Esophagus (tissue), 2 donors: ENCODE data around the gene MAML2. TPM values are rescaled to one million over a fixed set of nuclear protein-coding genes. Genes with fewer than 3 reads are reported as not detected.
A peak's percentile ranks its signal among the peaks of the same experiment; 100 is the strongest.

Experiments used
- H3K27ac ChIP-seq, 2 donors: one replicate each; pipeline ENCODE4 v1.5.1; 2013; ENCODE audit warnings: low read depth in 2 of 2, mild to moderate bottlenecking in 2 of 2, inconsistent platforms in 1 of 2, low read length in 1 of 2, moderate library complexity in 1 of 2
- H3K27me3 ChIP-seq, 2 donors: one replicate each; pipeline ENCODE4 v1.6.1; 2013; ENCODE audit warnings: low read length in 2 of 2, control low read depth in 1 of 2, mild to moderate bottlenecking in 1 of 2; ENCODE audit not compliant: insufficient read depth in 2 of 2, control insufficient read depth in 1 of 2
- H3K36me3 ChIP-seq, 2 donors: one replicate each; pipeline ENCODE4 v1.6.1; 2013; ENCODE audit warnings: low read length in 1 of 2; ENCODE audit not compliant: control insufficient read depth in 2 of 2, insufficient read depth in 2 of 2
- H3K4me1 ChIP-seq, 2 donors: one replicate each; pipeline ENCODE4 v1.6.1; 2013; ENCODE audit warnings: low read length in 1 of 2; ENCODE audit not compliant: control insufficient read depth in 2 of 2, insufficient read depth in 2 of 2
- H3K4me3 ChIP-seq, 2 donors: one replicate each; pipeline ENCODE4 v1.5.1; 2013; ENCODE audit warnings: low read length in 2 of 2, mild to moderate bottlenecking in 2 of 2, low read depth in 1 of 2, moderate library complexity in 1 of 2
- H3K9me3 ChIP-seq, 2 donors: one replicate each; pipeline ENCODE4 v1.6.1; 2013; ENCODE audit warnings: mild to moderate bottlenecking in 2 of 2, low read depth in 1 of 2, low read length in 1 of 2, moderate library complexity in 1 of 2; ENCODE audit not compliant: control insufficient read depth in 2 of 2, insufficient read depth in 1 of 2
- WGBS, 2 donors: extraction: QIAGEN DNeasy Blood & Tissue Kit; methylation state at CpG; one replicate each; pipeline ENCODE4 v1.1.7; 2013; 5-methylcytosine and 5-hydroxymethylcytosine counted together
- polyA plus RNA-seq, 2 donors: library from polyadenylated mRNA; stranded (reverse); fragments of 200-250 nt; gene quantifications; one replicate each; pipeline ENCODE4 v1.2.3, GENCODE V29; 2013
- donor health status: healthy with polysubstance abuse.
- donor health status: Bipolar disorder and iron deficiency.

MAML2 gene
- polyA plus RNA-seq, 2 donors, result 1.9 to 2.0 TPM

DNA sequence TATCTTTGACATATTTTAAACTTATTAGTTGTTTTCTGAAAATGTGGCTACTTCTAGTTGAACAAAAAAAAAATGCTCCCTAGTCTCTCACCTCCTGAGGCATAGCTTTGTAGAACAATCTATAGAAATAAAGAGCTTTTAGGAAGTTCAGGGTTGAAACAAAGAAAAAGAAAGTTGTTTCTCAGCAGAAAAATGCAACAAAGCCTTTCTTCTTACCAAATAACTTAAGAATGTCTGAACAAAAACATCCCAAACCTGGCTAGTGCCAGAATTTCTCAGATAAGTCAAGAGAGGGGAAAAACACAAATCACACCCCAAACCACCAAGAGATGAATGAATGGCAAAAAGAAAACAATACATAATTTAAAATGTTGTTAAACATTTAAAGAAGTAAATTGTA lies 114.1 kb downstream of the MAML2 start:
- H3K27ac ChIP-seq, result no peak overlapping the region

DNA sequence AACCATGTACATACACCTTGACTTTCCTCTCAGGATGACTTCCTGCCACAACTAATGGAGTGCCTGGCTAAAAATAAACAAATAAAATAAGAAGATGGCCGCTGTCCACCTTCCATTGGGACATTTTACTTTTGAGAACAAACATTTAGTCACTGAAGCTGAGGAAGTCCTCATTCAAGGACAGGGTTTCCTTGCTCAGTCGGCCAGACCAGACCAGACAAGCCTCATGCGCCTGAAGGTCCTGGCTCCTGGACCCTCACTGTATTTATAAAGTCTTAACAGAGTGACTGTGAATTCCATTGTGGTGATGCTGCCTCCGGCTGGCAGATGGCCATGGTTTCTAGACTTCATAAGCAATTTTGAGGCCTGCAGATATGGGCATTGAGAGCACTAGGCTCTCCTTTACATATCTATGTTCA lies 114.5 kb downstream of the MAML2 start:
- Histone ChIP-seq H3K4me1 (peaks cover 0 to 6% of the 10 kb centered on the region in 2 donors), H3K27ac (peak overlapping the region; percentile 65 to 70), H3K36me3 (no peaks in the 10 kb centered on the region), H3K9me3 (no peaks in the 10 kb centered on the region), H3K4me3 (no peak overlapping the region), H3K27me3 (peaks cover 0 to 2% of the 10 kb centered on the region in 2 donors)
- 35 to 45% methylated on average over 4 of the region's 4 CpGs for WGBS, 2 donors

More for the DNA sequence above, 114.1 kb downstream of the MAML2 start:
- H3K9me3 ChIP-seq, result no peaks in the 10 kb centered on the region
- no peaks in the 10 kb centered on the region for H3K36me3 ChIP-seq
- H3K4me1 ChIP-seq, result peaks cover 0 to 6% of the 10 kb centered on the region in 2 donors
- H3K4me3 ChIP-seq, result no peak overlapping the region
- peaks cover 0 to 2% of the 10 kb centered on the region in 2 donors for H3K27me3 ChIP-seq

DNA sequence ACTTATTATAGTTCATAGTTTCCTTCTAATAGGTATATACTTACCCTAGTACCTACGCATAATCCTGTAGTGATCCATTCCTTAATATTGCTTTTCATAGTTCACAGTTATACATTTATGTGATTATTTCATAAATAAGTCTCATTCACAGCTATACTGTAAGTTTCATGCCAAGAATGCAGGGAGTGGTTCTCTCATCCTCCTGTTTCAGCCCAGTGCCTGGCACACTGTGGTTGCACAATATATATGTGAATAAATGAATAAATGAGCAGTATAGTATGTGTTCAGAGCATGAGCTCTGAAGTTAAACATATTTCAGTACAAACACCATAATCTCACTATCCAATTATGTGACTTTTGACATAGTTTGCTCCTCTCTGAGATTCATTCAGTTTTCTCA lies 115.8 kb downstream of the MAML2 start:
- H3K4me1 ChIP-seq, result peaks cover 0 to 6% of the 10 kb centered on the region in 2 donors
- no peak overlapping the region for H3K27ac ChIP-seq
- peaks cover 0 to 2% of the 10 kb centered on the region in 2 donors for H3K27me3 ChIP-seq
- H3K9me3 ChIP-seq, result no peaks in the 10 kb centered on the region
- H3K36me3 ChIP-seq, result no peaks in the 10 kb centered on the region
- WGBS, 2 donors, result 59 to 76% methylated on average over 1 of the region's 1 CpG
- H3K4me3 ChIP-seq, result no peak overlapping the region

DNA sequence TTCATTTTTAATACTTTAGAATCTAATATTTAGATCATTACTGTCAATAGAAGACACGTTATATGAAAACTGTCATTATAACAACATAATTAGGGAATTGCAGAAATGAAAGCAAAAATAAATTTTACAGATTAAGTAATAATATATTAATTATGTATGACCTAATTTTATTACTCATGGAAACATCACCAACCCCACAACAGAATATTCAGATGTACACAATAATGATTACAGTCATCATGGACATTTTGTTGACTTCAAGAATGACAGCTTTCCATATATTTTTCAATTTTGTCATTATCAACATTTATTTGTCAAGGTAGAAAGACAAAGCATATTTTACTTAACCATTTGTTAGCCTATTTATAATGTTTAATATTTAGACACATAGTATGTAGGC lies 119.9 kb downstream of the MAML2 start:
- Histone ChIP-seq H3K36me3 (no peaks in the 10 kb centered on the region), H3K27ac (no peak overlapping the region), H3K4me3 (no peak overlapping the region), H3K4me1 (peaks cover 0 to 2% of the 10 kb centered on the region in 2 donors), H3K9me3 (no peaks in the 10 kb centered on the region), H3K27me3 (peaks cover 0 to 2% of the 10 kb centered on the region in 2 donors)
- 92 to 96% methylated on average over 1 of the region's 1 CpG for WGBS, 2 donors

DNA sequence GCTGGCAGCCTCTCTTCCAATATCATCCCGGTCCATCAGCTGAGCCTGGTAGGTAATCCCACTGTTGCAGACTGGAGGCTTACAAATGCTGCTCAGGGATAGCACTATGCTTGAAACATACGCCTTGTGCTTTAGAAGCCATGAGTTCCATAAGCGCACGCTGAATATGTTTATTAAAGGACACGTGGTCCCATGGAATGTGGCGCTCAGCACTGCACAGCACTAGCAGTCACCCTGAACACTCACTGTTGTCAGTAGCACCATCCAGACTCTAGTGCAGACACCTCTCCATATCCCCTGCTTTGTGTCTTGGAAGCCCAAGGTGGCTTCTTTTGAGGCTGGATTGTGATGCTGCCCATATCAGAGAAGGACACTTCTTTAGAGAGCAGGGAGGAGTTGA lies 120.9 kb downstream of the MAML2 start:
- H3K27ac ChIP-seq, result no peak overlapping the region
- H3K9me3 ChIP-seq, result no peaks in the 10 kb centered on the region
- H3K4me3 ChIP-seq, result no peak overlapping the region
- no peaks in the 10 kb centered on the region for H3K4me1 ChIP-seq
- WGBS, 2 donors, result 85 to 91% methylated on average over 6 of the region's 6 CpGs
- peaks cover 0 to 2% of the 10 kb centered on the region in 2 donors for H3K27me3 ChIP-seq
- H3K36me3 ChIP-seq, result no peaks in the 10 kb centered on the region

DNA sequence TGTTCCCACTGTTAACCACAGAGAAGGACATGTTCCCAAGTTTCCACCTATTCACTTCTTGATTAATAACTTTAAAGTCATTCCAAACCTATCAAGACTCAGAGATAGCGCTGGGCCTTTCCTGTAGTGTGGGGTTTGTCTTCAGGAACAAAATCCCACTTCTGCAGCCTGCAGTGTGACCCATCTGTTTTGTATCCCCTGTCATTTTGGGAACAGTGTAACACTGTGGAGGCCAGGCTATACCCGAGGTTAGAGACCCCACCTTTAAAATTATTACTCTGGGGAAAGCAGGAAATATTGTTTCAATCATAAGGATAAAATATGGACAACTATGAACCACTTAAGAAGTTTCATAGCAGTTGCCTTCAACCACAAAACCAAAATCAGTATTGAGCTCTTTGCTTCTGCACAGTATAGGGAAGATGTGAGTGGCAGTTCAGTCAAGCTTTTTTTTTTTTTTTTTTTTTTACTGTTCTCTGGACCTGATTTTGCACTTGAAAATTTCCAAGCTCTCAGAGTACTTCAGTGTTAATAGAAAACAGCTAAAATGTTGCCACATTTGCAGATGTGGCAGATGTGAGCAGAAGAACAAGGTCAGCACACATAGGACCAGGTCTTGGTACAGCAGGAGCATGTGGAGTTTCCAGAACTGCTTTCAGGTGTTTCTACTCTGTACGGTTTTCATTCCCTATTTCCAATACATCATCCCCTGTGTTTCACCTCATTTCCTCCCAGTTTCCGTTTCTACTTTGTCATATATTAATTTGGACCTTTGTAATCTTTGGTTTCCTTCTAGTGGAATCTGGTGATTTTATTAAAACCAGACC lies 121.5 kb downstream of the MAML2 start:
- Histone ChIP-seq H3K36me3 (no peaks in the 10 kb centered on the region), H3K4me1 (no peaks in the 10 kb centered on the region), H3K9me3 (no peaks in the 10 kb centered on the region), H3K27ac (no peak overlapping the region), H3K27me3 (peaks cover 0 to 2% of the 10 kb centered on the region in 2 donors), H3K4me3 (no peak overlapping the region)
- WGBS, 2 donors, result 55 to 68% methylated on average over 4 of the region's 4 CpGs

DNA sequence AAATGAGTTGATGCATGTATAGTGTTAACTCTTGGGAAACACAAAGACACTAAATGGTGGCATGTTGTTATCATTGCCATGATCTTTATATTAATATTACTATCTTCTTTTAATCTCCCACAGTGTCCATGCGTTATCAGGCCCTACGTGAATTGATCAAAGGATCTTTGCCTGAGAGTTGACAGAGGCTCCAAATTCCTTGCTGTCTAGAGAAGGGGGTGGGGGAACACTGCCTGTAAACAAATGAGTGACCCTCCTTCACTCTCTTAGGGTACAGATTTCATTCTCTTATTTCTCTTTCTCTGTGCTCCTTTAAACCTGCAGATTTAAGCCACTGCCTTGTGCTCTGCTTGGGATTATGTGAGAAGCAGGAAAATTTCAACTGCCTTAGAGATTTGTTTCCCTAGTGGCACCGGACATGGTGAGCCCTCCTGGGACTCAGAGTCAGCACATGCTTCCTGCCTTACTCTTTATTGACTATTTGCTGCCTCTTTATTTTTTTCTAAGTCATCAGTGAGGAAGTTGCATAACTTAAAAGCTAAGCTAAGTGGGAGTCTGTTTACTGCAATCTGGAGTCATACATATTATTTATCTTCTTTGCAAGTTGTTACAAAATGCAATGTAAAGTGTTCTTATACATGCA lies 122.9 kb downstream of the MAML2 start:
- Histone ChIP-seq H3K27me3 (peaks cover 0 to 2% of the 10 kb centered on the region in 2 donors), H3K36me3 (no peaks in the 10 kb centered on the region), H3K9me3 (no peaks in the 10 kb centered on the region), H3K4me1 (no peaks in the 10 kb centered on the region), H3K27ac (peak overlapping the region in 1 of 2 donors; percentile 10), H3K4me3 (no peak overlapping the region)
- WGBS, 2 donors, result 65 to 67% methylated on average over 3 of the region's 3 CpGs

DNA sequence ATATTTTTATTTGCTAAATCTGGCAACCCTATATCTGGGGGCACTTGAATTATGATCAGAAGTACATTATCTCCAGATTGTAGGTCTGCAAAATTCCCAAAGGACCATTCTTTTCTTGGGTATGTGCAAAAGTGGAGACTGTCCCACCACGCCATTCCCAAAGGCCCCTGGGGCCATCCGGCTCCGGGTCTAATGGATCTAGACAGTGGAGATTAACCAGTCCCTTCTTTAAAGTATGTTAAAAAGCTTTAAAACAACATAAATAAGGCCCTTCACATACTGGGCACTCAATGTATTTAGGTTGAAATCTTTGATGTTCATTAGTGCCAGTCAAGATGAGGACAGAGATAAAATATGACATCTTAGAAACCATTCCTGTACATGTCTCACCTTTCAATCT lies 124.1 kb downstream of the MAML2 start:
- Histone ChIP-seq H3K36me3 (no peaks in the 10 kb centered on the region), H3K27me3 (no peaks in the 10 kb centered on the region), H3K27ac (no peak overlapping the region), H3K4me1 (no peaks in the 10 kb centered on the region), H3K9me3 (no peaks in the 10 kb centered on the region), H3K4me3 (no peak overlapping the region)
- 72 to 74% methylated on average over 3 of the region's 3 CpGs for WGBS, 2 donors

DNA sequence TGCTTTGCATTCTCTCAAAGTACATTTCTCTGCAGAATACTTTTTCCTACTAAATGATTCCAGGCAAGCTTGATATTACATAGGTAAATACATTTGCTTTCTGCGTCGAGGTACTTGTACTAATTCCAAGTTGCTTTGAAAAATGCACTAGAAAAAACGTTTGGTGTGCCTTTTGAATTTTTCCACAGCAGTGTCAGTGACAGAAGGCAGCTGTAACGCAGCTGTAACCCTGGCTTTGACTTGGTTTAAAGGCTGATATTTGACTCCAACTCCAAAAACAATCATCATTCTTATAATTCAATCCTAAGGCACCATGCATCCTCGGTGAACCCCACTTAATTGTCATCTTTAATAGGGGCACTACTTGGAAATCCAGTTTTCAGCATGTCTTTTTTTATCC lies 125.0 kb downstream of the MAML2 start:
- Histone ChIP-seq H3K4me1 (no peaks in the 10 kb centered on the region), H3K9me3 (no peaks in the 10 kb centered on the region), H3K36me3 (no peaks in the 10 kb centered on the region), H3K27me3 (no peaks in the 10 kb centered on the region), H3K27ac (no peak overlapping the region), H3K4me3 (no peak overlapping the region)
- 58 to 61% methylated on average over 5 of the region's 5 CpGs for WGBS, 2 donors
